ENCODE results near the gene GGCT. TPM values are rescaled to one million over a fixed set of nuclear protein-coding genes. Genes with fewer than 3 reads are reported as not detected.
A peak's percentile ranks its signal among the peaks of the same experiment; 100 is the strongest.

Gene GGCT
- total and polyA plus RNA-seq, 2 of the 8 experiments (the other 6 are each of a cell fraction or from before 2014, with no cell fraction given): 50.0 to 129 TPM

GRCh38 chr7:30478349-30479201 is 26.1 kb downstream of the GGCT start, which contains the start of gene NOD1 (continued):
- TF ChIP-seq TAF1 (IDR thresholded peaks at IDR 0.05; ENCODE audit: low read depth, low read length) (peak; percentile 53; the same call in 1 of the 2 replicates), MAX (IDR thresholded peaks at IDR 0.05) (peak; percentile 73; the same call in 1 of the 2 replicates), KDM4A (IDR thresholded peaks at IDR 0.05; ENCODE audit: low read depth, low read length, severe bottlenecking) (peak; percentile 92), EGR1 (IDR thresholded peaks at IDR 0.05; ENCODE audit: borderline replicate concordance, low read depth, low read length) (peak; percentile 55; the same call in 1 of the 2 replicates), CREB1 (IDR thresholded peaks at IDR 0.05) (peak; percentile 29; the same call in 1 of the 2 replicates), ASH2L (IDR thresholded peaks at IDR 0.05; ENCODE audit: low read length) (peak; percentile 90), E2F6 (IDR thresholded peaks at IDR 0.05) (peak; percentile 73), RXRA (IDR thresholded peaks at IDR 0.05; ENCODE audit: insufficient read depth, low read depth, low read length) (no peak), POU5F1 (IDR thresholded peaks at IDR 0.05; ENCODE audit: low read depth, low read length) (no peak), JUND (IDR thresholded peaks at IDR 0.05; ENCODE audit: low read length) (no peak), POLR2A (IDR thresholded peaks at IDR 0.05; ENCODE audit: control extremely low read depth in 1 of 2, low read depth in 2 of 2, low read length in 2 of 2) (peak in 1 of 2 experiments; percentile 40; a peak in 2 of 3 replicates)

All from H1 (cell line).